HG03095 (cell line): ENCODE measurements around the gene TIRAP.
"Not testable (repeated sequence)": the region's sequence is repeated elsewhere in the genome, so short reads cannot be mapped to it uniquely, and the experiment has no call there.

ENCODE experiments used
- ATAC-seq: cut with Tn5 transposase; IDR thresholded peaks from one replicate; pipeline ENCODE4 v1.9.1; 2021; ENCODE audit warnings: moderate library complexity; ENCODE audit not compliant: unreplicated experiment

The TIRAP gene

GRCh38 chr11:126282361-126282735 lies 545 bp upstream of the TIRAP start:
- no peak for ATAC-seq

- peak; percentile 53 for ATAC-seq
These were observed 1.9 kb downstream of the TIRAP start for GRCh38 chr11:126284829-126285228.

- no peak for ATAC-seq
These were observed 5.3 kb downstream of the TIRAP start for GRCh38 chr11:126288237-126288636.

GRCh38 chr11:126290887-126291286 lies 8.0 kb downstream of the TIRAP start:
- ATAC-seq, result no peak

GRCh38 chr11:126293726-126294125 lies 10.8 kb downstream of the TIRAP start:
- no peak for ATAC-seq

- no peak for ATAC-seq
These were observed 14.1 kb downstream of the TIRAP start for GRCh38 chr11:126297004-126297403.

GRCh38 chr11:126303623-126304456 lies 20.9 kb downstream of the TIRAP start, which contains the start of gene DCPS:
TSS of gene DCPS (plus strand) at chr11:126304060. CDS start at chr11:126304081, 21 bp downstream.
- peak; percentile 90 for ATAC-seq

GRCh38 chr11:126304457-126305075 lies 21.7 kb downstream of the TIRAP start:
- ATAC-seq, result peak; percentile 7

- ATAC-seq, result peak; percentile 46
These were observed 22.8 kb downstream of the TIRAP start for GRCh38 chr11:126305699-126306098.

GRCh38 chr11:126307706-126308105 lies 24.8 kb downstream of the TIRAP start:
- no peak for ATAC-seq

- ATAC-seq, result no peak
These were observed 25.4 kb downstream of the TIRAP start for GRCh38 chr11:126308271-126308671.

GRCh38 chr11:126308771-126309170 lies 25.9 kb downstream of the TIRAP start:
- ATAC-seq, result not testable (repeated sequence)

GRCh38 chr11:126310200-126310991 lies 27.5 kb downstream of the TIRAP start:
- ATAC-seq, result peak; percentile 31

GRCh38 chr11:126310992-126311310 lies 28.1 kb downstream of the TIRAP start:
- ATAC-seq, result no peak

- ATAC-seq, result peak; percentile 84
These were observed 28.8 kb downstream of the TIRAP start for GRCh38 chr11:126311401-126312291.

GRCh38 chr11:126312961-126313360 lies 30.1 kb downstream of the TIRAP start:
- no peak for ATAC-seq

GRCh38 chr11:126313826-126314225 lies 30.9 kb downstream of the TIRAP start:
- no peak for ATAC-seq

- ATAC-seq, result no peak
These were observed 34.5 kb downstream of the TIRAP start for GRCh38 chr11:126317432-126317755.

GRCh38 chr11:126317756-126318573 lies 35.1 kb downstream of the TIRAP start:
- peak; percentile 11 for ATAC-seq
